ENCODE measurements around the gene C20orf204. TPM values are rescaled to one million over a fixed set of nuclear protein-coding genes. Genes with fewer than 3 reads are reported as not detected.

C20orf204 gene
- 1 to 10 TPM in 1 of 2 donors, under 1 TPM in 1; 0.29 to 3.3 TPM for total RNA-seq

GRCh38 chr20:64035933-64036345, at the start of gene C20orf204:
Gene C20orf204 (plus strand): TSS chr20:64036182. CDS start chr20:64036324, 142 bp downstream.
- Histone ChIP-seq H3K36me3 (peaks cover 8% of the 10 kb centered on the region), H3K4me3 (no peak within 1 kb of the TSS), H3K4me1 (peaks cover 6% of the 10 kb centered on the region), H3K27me3 (peaks cover 26% of the 10 kb centered on the region), H3K27ac (no peak within 1 kb of the TSS), H3K9ac (ENCODE audit: low read depth in 2 of 2, low read length in 2 of 2) (no peak within 1 kb of the TSS), H3K9me3 (no peaks in the 10 kb centered on the region)
- no peak for DNase-seq
- TF ChIP-seq CTCF (IDR thresholded peaks at IDR 0.05), result no peak
- intact Hi-C loops (cut with DNase I), result no loop called here

- Histone ChIP-seq H3K27me3 (no peaks in the 10 kb centered on the region), H3K9ac (ENCODE audit: low read depth in 2 of 2, low read length in 2 of 2) (no peak overlapping the region), H3K27ac (no peak overlapping the region), H3K4me1 (no peaks in the 10 kb centered on the region), H3K9me3 (no peaks in the 10 kb centered on the region), H3K36me3 (peaks cover 28% of the 10 kb centered on the region), H3K4me3 (no peak overlapping the region)
- no peak for TF ChIP-seq CTCF (IDR thresholded peaks at IDR 0.05)
- intact Hi-C loops (cut with DNase I), result no loop called here
- no peak for DNase-seq
Measured at GRCh38 chr20:64000906-64001305, 35.1 kb upstream of the C20orf204 start.

- TF ChIP-seq CTCF (IDR thresholded peaks at IDR 0.05), result no peak
- DNase-seq, result no peak
- Histone ChIP-seq H3K27ac (no peak overlapping the region), H3K9me3 (no peaks in the 10 kb centered on the region), H3K36me3 (peaks cover 22% of the 10 kb centered on the region), H3K9ac (ENCODE audit: low read depth in 2 of 2, low read length in 2 of 2) (no peak overlapping the region), H3K4me1 (no peaks in the 10 kb centered on the region), H3K4me3 (no peak overlapping the region), H3K27me3 (no peaks in the 10 kb centered on the region)
- intact Hi-C loops (cut with DNase I), result no loop called here
Measured at GRCh38 chr20:64001607-64002011, 34.4 kb upstream of the C20orf204 start.

- no peaks in the 10 kb centered on the region for H3K4me1 ChIP-seq
- intact Hi-C loops (cut with DNase I), result no loop called here
- DNase-seq, result no peak
- no peak overlapping the region for H3K4me3 ChIP-seq
- TF ChIP-seq CTCF (IDR thresholded peaks at IDR 0.05), result no peak
- no peaks in the 10 kb centered on the region for H3K27me3 ChIP-seq
- H3K9me3 ChIP-seq, result no peaks in the 10 kb centered on the region
- H3K27ac ChIP-seq, result no peak overlapping the region
- peaks cover 21% of the 10 kb centered on the region for H3K36me3 ChIP-seq
- H3K9ac ChIP-seq (ENCODE audit: low read depth in 2 of 2, low read length in 2 of 2), result no peak overlapping the region
Measured at GRCh38 chr20:64003960-64004725, 31.8 kb upstream of the C20orf204 start.

- H3K9me3 ChIP-seq, result no peaks in the 10 kb centered on the region
- H3K27me3 ChIP-seq, result no peaks in the 10 kb centered on the region
- H3K36me3 ChIP-seq, result peaks cover 18% of the 10 kb centered on the region
- no peaks in the 10 kb centered on the region for H3K4me1 ChIP-seq
- no peak for TF ChIP-seq CTCF (IDR thresholded peaks at IDR 0.05)
- H3K4me3 ChIP-seq, result no peak overlapping the region
- intact Hi-C loops (cut with DNase I), result no loop called here
- no peak for DNase-seq
- no peak overlapping the region for H3K9ac ChIP-seq (ENCODE audit: low read depth in 2 of 2, low read length in 2 of 2)
- no peak overlapping the region for H3K27ac ChIP-seq
Measured at GRCh38 chr20:64005394-64005793, 30.6 kb upstream of the C20orf204 start.

Data from colonic mucosa (tissue), 4 donors.